Left ventricle myocardium superior (tissue), 1 donor: ENCODE data around the gene SIAH3. TPM values are rescaled to one million over a fixed set of nuclear protein-coding genes. Genes with fewer than 3 reads are reported as not detected.
"Not testable (repeated sequence)": the region's sequence is repeated elsewhere in the genome, so short reads cannot be mapped to it uniquely, and the experiment has no call there.

Experiments
- ATAC-seq: fragments of 200-7000 bp; cut with Tn5 transposase; one replicate; pipeline ENCODE4 v1.9.1; 2020; ENCODE audit warnings: mild to moderate bottlenecking, moderate library complexity
- DNase-seq: peaks from one replicate; pipeline ENCODE4 v3.0.0-alpha.2; 2020
- intact Hi-C: fragments of 100-400 bp; cut with micrococcal nuclease; formaldehyde crosslinking; loops from one replicate; pipeline ENCODE4 v1.11.0; 2022
- total RNA-seq: library from RNA; stranded (reverse); fragmentation: NEBNext Ultra II Directional; extraction: Animal tissue kit (Norgen Biotek cat#: 25700); gene quantifications from one replicate; pipeline ENCODE4 v1.2.1, GENCODE V29; 2021
- donor health status: DM: no; HTN: yes; CAD: no; lungs with severe emphysema.

The SIAH3 gene
- total RNA-seq, 1 donor from 2014 or later = not detected

GRCh38 chr13:45757589-45757988 lies 94.0 kb downstream of the SIAH3 start:
- DNase-seq, ATAC-seq, intact Hi-C loops: not testable (repeated sequence)

- DNase-seq, intact Hi-C loops, ATAC-seq: not testable (repeated sequence)
These were observed 95.1 kb downstream of the SIAH3 start for GRCh38 chr13:45756498-45756897.

GRCh38 chr13:45752510-45752909 lies 99.0 kb downstream of the SIAH3 start:
- intact Hi-C loops = no loop called here
- DNase-seq (no peak), ATAC-seq (no peak)

- DNase-seq = no peak
- intact Hi-C loops = no loop called here
- no peak for ATAC-seq
These were observed 99.7 kb downstream of the SIAH3 start for GRCh38 chr13:45751885-45752284.

- intact Hi-C loops = no loop called here
- DNase-seq (no peak), ATAC-seq (no peak)
These were observed 101.0 kb downstream of the SIAH3 start for GRCh38 chr13:45750566-45750965.

- ATAC-seq (no peak), DNase-seq (no peak)
- intact Hi-C loops = no loop called here
These were observed 102.4 kb downstream of the SIAH3 start for GRCh38 chr13:45748941-45749759.

GRCh38 chr13:45747071-45747470 lies 104.5 kb downstream of the SIAH3 start:
- DNase-seq (no peak), ATAC-seq (no peak)
- intact Hi-C loops = no loop called here

GRCh38 chr13:45744979-45745378 lies 106.6 kb downstream of the SIAH3 start:
- intact Hi-C loops = no loop called here
- no peak for ATAC-seq
- DNase-seq = no peak

- intact Hi-C loops = no loop called here
- ATAC-seq (no peak), DNase-seq (no peak)
These were observed 108.6 kb downstream of the SIAH3 start for GRCh38 chr13:45742985-45743384.

- intact Hi-C loops = no loop called here
- ATAC-seq (no peak), DNase-seq (no peak)
These were observed 114.0 kb downstream of the SIAH3 start for GRCh38 chr13:45737571-45738017.

- ATAC-seq (no peak), DNase-seq (no peak)
- intact Hi-C loops = no loop called here
These were observed 118.2 kb downstream of the SIAH3 start for GRCh38 chr13:45733361-45733760.

- intact Hi-C loops = no loop called here
- ATAC-seq = no peak
- DNase-seq = no peak
These were observed 118.6 kb downstream of the SIAH3 start for GRCh38 chr13:45732916-45733315.

GRCh38 chr13:45731455-45731854 lies 120.1 kb downstream of the SIAH3 start:
- intact Hi-C loops = no loop called here
- DNase-seq (no peak), ATAC-seq (no peak)

GRCh38 chr13:45728759-45729158 lies 122.8 kb downstream of the SIAH3 start:
- DNase-seq (no peak), ATAC-seq (no peak)
- intact Hi-C loops = no loop called here

Other genes with a start within 250 kb of the SIAH3 start
- gene ERICH6B, start 236.0 kb downstream of the SIAH3 start, total RNA-seq = not detected
- gene CBY2, start 149.4 kb downstream of the SIAH3 start, total RNA-seq = not detected
- gene ZC3H13, start 201.0 kb upstream of the SIAH3 start, total RNA-seq = 28.5 TPM